Fibroblast of skin of scalp (primary cell): ENCODE results near the gene BEAN1.

Source experiments
- DNase-seq: peaks from one replicate; pipeline ENCODE4 v3.0.0-alpha.2; 2013

Gene BEAN1

DNA sequence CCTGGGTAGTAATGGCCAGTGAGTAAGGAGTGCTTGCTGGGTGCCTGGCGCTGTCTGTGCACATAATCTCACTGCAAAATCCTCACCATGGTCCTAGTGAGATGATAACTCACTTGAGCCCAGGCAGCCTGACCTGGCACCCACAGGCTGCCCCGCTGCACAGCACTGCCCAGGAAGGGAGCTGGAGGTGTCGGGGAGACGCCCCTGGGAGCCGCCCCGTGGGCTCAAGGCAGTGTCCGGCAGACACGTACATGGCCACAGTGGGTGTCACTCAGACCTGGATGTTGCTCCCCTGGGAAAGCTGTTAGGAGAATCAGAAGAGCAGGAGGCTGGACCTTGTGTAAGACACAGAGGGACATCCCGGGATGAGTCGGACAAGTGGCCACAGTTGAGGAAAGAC is 44.2 kb downstream of the BEAN1 start:
- no peak for DNase-seq

DNA sequence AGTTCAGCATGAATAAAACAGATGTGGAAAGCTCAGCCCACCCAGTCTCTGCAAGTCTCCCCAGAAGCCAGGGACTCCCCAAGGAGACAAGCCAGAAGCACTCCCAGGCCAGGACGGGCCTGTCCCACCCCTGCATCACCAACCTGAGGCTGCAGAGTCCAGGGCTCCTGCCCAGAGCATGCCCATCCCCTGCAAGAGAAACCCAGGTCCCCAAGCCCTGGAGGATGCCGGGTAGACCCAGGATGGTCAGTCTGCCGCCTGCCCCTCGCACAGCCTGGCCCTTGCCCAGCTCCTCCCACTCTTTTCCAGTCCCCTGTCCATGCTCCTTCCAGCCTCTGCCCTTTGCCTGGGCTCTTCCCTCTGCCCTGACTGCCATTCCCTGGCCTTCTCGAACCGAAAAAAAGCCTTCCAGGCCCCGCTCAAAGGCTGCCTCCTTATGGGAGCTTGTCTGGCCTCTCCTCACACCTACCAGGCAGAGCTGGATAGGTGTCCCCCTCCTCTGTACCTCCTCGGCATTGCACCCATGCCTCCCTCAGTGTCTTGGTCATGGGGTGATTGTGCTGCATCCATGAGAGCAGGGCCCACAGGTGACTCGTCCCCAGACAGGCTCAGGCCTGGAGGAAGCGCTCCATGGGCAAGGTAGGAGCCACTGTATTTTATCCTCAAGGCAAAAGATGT is 44.8 kb downstream of the BEAN1 start:
- no peak for DNase-seq

DNA sequence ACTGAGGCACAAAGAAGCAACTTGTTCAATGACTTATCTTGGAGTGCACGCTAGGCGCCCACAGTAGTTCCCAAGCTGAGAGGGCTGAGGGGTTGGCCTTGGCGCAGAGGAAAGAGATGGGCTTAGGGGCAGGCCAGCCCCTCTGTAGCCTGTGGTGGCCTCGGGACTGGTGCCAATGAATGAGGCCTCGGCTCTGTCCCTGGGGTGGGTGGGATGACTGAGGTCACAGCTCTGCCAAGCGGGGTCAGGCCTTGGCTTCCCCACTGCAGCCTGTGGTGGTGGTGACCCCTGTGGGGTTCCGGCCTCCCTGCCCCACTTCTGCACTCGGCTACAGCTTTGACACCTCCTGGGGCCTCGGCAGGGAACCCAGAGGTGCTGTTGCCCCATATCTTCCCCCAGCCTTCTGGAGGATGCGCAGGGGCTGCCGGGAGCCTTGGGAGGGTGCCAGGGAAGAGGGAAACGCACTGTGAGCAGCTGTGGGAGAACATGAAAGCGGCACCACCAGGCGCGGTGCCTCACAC is 46.0 kb downstream of the BEAN1 start:
- DNase-seq = no peak

DNA sequence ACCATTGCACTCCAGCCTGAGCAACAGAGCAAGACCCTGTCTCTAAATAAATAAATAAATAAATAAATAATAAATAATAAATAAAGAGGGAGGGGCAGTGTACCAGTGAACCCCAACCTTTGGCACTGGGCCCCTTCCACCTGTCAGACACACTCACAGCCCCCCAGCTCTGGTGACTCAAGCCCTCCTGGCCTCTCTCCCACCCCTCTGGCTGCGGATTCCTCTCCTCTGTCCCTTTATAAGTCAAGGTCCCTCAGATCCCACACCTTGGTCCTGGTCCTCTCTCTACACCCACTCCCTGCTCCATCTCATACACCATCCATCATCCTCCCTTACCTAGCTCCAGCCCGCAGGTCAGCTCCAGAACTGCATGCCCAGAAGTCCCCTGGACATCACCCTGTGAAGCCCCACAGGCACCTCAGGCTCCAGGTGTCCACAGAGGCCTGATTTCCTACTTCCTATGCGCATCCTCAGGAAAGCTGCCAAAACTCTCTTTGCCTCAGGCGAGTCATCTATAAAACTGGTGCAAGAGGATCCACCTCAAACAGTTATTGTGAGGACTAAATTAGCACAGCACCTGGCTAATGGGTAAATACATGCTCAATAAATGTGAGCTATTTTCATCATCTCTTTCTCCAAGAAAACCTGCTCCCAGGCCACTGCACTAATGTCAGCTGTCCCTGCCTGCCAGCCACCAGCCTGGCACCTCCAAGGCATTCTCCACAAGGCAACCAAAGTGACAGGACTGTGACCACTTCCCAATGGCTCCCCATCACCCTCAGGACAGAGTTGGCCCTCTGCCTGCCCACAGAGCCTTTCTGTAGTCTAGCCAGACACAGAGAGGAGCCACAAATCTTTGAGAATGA is 46.8 kb downstream of the BEAN1 start:
- no peak for DNase-seq

DNA sequence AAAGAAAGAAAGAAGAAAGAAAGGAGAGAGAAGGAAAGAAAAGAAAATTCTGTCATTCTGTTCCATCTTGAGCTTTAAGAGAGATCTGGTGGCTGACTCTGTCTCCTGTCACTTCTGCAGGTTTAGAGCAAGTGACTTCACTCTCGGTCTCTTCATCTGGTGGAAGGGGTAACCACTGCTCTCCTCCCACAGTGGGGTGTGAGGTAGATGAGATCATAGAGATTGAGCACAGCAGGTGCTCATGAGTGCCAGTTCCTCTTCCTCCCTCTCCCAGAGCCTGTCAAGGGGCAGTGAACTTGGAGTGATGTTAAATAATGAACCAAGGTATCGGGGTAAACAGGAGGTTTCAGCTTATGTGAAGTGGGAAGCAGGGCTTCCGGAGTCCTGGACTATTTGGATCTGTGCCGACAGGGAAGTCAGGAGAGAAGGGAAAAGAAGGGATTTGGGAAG is 47.7 kb downstream of the BEAN1 start:
- no peak for DNase-seq

DNA sequence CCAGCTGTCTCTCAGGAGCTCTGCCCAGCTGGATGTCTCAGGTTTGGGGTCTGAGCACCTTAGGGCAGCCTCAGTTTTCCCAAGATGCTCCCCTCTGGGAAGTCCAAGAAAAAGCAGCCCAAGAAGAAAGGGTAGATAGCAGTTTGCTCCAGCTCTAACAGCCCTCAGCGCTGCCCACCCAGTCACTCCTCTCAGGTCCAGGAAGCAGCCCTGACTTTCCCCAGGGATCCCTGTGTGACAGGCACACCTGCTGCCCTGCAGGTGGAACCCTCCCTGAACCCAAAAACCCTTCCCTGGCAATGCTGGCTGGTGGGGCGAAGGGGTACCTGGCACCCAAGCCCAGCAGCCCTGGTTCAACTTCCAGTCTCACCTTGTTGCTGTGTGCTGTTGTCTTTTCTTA is 48.1 kb downstream of the BEAN1 start:
- no peak for DNase-seq

DNA sequence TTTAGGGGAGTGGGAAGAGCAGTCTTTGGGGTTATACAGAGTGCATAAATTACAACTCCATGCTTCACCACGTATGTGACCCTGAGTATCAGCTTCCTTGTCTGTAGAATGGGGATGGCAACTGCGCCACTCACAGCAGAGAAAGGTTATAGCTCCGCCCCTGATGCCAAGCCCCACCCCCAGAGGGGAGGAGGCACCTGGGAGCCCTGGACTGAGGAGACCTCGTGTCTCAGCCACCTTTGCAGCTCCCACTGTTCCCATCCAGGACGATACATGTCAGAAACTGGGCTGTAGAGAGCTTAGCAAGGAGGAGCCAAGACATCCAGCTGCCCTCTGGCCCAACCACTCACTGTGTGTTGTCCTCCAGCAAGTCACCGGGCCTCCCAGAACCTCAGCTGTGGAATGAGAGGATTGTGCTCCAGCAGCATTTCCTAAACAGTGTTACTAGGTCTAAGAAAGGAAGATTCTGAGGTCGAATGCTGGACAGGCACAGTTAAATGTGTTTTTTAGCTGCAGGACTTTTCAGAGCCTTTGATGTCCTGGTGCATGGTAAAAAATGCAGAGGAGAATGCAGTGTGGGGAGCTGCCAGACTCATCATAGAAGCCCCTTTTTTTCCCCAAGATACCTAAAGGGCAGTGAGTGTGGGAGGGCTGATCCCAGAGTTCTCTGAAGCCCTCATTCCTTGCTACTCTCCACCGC is 49.4 kb downstream of the BEAN1 start:
- DNase-seq = no peak

DNA sequence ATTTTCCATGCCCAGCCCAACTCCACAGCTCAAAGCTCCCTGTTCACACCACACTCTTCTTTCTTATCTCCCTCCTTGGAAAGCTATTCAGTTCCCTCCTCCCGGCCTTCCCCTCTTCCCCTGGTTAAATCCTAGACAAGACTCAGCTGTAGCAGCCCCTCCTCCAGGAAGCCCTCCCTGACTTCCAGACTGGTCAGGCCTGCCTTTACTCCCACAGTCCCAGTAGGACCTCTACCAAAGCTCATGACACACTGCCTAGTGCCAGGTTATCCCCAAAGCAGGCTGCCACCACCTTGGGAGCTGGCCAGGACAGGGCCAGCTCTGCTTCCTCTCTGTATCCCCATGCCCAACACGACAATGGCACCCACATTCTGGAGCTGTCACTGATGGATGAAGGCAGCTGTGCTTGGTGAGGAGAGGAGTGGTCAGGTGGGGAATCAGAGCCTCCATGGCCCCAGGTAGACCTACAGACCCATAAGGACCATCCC is 50.0 kb downstream of the BEAN1 start:
- DNase-seq = no peak

DNA sequence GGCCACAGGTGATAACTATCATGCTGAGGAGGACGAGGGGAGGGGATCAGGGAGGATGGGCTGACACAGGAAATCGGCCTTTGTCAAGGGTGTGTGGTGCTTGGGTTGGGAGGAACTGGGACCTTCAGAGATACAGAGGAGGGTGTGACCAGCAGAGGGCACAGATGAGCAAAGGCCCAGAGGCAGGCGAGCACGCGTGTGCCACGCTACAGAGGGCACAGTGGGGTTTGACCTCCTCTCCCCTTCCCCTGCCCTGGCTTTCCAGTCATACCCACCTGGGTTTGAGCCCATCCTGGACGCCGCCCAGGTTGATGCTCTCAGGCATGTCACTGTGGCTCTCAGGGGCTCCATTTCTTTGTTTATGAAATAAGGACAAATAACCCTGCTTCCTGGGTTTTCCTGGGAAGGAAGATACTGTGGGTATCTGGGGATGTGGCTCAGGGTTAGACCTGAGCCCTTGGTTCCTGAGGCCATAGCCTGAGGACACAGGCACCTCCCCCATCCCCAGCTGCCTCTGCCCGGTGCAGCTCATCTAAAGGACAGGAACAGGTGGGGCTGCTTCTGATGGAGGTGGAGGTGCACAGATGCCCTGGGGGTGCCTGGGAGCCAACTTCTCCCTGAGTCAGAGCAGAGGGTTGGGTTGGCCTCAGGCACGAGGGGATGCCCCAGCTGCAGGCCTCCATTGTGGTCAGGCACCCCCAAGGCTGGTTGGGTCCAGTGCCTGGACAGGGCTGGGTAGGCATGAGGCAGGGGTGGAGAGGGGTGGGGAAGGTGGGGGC is 51.8 kb downstream of the BEAN1 start:
- peak; percentile 54 for DNase-seq

DNA sequence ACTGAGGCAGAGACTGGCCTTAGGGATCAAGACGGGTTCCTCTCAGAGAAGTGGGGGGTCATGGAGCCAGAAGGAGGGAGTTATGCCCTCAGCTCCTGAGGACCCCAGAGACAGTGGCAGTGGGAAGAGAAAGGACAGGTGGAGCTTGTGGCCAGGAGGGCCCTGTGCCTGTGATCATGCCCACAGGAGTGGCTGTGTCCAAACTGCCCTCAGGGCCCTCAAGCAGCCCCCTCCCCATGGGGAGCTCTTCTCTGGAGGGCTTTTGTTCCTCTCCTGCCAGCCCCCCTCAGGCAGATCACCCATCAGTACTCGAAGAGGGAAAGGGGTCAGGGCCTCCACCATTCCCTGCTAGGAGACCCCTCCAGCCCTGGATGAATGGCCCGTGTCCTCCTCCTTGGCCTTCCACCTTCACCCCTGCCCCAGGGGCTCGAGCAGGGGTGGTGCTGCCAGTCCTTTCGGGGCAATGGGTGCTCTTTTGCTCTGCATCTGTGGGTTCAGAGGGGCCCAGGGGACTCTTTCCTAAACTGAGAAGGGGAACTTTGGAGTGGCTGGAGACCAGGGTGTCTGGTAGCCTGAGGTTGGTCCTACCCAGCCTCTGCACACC is 52.7 kb downstream of the BEAN1 start:
- no peak for DNase-seq

DNA sequence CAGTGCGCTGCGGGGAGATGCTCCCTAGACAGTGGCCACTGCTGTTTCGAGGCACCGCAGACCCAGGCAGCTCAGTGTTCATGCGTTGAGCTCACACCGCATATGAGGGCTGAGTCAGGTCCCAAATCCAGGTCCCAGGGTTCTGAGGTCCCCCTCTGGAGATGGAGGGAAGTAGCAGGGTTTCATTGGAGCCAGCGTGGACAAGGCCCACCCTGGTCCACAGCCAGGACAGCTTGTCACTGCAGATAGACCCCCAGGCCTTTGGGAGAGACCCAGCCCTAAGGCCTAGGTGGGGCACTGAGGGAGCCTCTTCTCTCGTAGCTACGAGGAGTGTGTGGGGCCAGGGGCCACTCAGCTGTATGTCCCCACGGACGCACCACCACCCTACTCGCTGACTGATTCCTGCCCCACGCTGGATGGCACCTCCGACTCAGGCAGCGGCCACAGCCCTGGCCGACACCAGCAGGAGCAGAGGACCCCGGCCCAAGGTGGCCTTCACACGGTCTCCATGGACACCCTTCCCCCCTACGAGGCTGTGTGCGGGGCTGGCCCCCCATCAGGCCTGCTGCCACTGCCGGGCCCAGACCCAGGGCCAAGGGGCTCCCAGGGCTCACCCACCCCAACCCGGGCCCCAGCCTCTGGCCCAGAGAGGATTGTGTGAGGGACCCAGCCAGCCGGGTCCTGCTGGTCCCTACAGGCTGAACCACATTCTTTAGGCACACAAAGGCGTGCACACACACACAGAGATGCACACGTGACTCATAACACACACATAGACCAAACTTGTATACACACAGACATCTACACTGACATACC is 53.4 kb downstream of the BEAN1 start:
- no peak for DNase-seq

DNA sequence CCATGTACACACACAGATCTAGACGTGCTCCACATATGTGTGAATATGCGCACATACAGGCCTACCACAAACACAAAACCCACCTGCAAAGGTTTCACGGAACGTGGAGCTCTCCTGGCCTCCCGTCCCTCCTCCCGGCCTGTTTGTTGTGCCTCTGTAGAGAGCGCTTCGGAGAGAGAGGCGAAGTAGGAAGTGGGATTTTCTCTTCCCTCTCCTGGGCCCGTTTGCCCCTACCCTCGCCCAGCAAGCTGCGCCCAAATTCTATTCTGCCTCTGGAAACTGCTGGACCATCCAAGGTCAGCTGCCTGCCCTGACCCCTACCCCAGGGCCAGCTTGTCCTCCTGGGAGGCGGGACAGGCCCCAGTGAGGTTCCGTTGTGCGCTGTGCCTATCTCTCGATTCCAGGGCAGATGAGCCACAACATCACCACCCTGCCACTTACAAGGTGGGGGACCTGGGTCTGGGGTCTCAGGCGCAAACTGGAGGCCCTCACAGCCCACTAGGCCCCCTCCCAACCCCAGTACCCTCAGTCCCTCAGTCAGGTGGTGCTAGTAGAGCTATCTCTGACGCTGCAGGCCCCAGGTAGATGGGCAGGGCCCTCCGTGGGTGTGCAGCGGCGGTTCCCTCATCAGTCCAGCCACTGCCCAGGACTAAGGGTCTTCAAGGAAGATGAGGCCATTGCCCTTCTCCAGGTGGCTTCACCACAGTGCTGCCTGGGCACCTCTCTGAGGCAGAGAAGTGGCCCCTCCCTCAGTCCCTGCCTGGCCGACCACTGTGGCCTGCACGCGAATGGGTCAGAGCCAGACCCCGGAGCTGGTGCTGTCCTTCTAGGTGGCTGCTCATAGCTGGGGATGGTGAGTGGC is 54.2 kb downstream of the BEAN1 start:
- DNase-seq = no peak

DNA sequence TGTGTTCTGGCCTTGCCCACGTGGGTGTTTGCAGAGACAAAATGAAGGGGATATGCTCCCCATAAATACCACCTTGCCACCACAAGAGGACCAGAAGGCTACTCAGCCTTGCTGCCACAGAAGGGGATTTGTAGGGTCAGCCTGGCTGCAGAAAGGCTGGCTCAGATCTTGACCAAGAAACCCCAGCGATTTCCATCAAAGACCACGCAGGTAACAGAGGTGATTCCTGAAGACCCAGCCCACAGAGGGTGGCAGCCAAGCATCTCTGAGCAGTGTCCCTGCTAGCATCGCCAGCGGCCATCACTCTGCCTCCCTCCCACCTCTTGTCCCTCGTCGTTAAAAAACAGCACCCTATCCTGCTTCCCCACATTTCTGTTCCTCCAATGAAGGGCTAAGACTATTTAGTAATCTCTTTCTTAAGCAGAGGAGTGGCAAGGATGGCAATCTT is 54.9 kb downstream of the BEAN1 start:
- no peak for DNase-seq

DNA sequence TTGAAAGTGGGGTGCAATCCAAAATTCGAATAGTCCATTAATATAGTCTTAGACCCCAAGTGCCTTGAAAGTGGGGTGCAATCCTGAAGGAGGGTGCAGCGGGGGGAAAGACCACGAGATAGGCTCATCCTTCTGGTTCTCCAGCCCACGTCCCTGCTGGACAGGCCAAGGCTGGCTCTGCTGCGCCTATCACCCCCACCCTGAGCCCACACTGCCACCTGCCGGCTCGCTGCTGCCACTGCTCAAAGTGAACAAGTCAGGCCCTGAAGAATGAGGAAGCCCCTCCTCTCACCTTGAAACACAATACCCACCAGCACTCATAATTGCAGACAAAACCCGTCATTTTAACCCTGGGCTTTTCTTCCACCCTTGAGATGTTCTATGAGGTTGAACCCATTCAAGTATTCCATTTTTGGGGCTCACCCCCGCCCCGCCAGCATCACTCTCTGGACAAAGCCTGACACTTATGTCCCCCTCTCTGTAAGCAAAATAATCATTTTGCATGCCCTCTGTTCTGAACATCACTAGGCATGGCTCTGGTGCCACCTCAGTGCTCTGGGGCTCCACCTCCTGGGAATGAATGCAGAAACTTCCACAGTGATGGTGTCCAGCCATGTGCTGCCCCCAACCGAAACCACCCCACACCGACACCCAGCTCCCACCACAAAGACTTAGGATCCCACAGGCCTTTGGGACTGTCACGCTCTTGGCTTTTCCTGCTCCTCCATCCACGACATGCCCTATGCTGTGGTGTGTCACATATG is 56.8 kb downstream of the BEAN1 start:
- peak; percentile 67 for DNase-seq

DNA sequence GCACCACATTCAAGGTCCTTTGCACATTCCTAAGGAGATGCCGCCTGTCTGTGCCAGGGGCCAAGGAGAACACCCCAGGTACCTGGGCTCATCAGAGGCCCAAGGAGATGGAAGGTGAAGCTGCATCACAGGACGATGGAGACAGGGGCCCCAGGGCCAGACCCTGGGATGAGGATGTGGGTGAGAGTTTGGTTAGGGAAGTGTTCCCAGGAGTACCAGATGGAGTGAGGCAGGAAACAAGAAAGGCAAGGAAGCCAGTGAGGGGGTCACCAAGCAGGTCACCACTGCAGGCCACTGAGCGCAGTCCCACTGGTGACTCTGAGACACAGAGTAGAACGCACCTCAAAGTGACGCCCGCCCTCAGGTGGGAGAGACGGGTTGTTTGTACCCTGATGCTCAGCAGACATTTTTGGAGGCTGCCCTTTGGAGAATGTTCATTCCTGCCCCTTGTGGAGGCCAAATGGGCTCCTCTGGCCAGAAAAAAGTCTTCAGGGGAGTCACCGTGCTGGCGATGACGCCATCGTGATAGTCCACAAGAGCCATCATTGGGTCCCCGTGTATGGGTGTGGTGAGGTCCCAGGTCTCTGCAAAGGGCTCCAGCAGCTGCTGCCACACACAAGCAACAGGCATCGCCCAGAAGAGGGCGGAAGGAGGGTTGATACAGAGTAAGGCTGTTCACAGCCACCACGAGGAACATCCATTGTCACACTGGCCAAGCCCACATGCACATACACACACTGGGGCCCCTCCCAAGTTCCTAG is 57.5 kb downstream of the BEAN1 start:
- no peak for DNase-seq

DNA sequence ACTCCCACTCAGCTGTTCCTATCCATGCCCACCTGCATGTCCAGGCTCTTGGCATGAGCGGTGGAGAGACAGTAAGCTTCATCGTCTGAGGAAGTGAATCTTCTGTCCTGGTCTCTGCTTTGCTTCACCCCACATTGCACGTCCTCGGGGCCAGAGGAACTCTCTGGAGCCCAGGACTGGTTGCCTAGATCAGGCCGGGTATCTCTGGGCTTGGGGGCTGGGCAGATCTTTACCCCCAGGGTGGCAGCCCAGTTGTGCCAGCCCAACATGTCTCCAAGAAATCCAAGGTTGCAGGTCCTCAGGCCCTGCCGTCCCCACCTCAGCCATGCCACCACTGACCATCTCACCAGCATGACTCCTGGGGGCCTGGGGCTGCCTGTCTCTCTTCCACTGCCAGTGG is 58.3 kb downstream of the BEAN1 start:
- DNase-seq = no peak

DNA sequence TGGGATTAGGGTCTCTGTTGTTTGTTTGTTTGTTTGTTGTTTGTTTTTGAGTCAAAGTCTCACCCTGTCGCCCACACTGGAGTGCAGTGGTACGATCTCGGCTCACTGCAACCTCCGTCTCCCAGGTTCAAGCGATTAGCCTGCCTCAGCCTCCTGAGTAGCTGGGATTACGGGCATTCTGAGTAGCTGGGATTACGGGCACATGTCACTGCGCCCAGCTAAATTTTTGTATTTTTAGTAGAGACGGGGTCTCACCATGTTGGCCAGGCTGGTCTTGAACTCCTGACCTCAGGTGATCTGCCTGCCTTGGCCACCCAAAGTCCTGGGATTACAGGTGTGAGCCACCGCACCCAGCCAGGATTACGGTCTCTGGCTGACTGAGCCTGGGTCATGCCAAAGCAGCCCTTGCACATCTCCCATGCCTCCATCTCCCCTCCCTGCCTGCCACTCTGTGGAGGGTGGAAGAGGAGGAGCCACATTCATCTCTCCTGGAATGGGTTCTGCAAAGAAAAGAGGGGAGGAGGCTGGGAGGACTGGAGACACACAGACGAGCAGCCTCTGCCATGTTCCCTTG is 59.2 kb downstream of the BEAN1 start:
- no peak for DNase-seq
